A549 (cell line): Measurements from ENCODE around the gene ASPA. TPM values are rescaled to one million over a fixed set of nuclear protein-coding genes. Genes with fewer than 3 reads are reported as not detected.
A peak's percentile ranks its signal among the peaks of the same experiment; 100 is the strongest.

Experiments
- ATAC-seq, 2 experiments: fragments of 200-7000 bp in 1 of 2; fragments of >200 bp in 1 of 2; cut with Nextera tagmentation in 1 of 2; cut with Tn5 transposase in 1 of 2; 3 replicates each; pipeline versions ENCODE4 v1.8.0 to v1.9.1; 2018 to 2020; ENCODE audit warnings: mild to moderate bottlenecking in 1 of 2, moderate library complexity in 1 of 2
- CTCF ChIA-PET: fragments of 300-600 bp; sonication (Branson Sonifier 250); formaldehyde crosslinking; extraction: SDS; loops from one replicate; lab custom pipeline; 2021; ENCODE audit warnings: antibody characterized with exemption, inconsistent platforms; lab: Yijun Ruan, JAX
- POLR2A ChIA-PET: fragments of 350-600 bp; formaldehyde crosslinking; extraction: SDS; loops from one replicate; lab custom pipeline; 2021; ENCODE audit warnings: antibody characterized with exemption, inconsistent platforms; lab: Yijun Ruan, JAX
- DNase-seq, 2 experiments: peaks; one replicate each; pipeline versions ENCODE4 v3.0.0 to v3.0.0-alpha.2; 2011 to 2016; ENCODE audit warnings: low read depth in 1 of 2, low spot score in 1 of 2
- FAIRE-seq: peaks from 2 replicates; lab custom pipeline; 2011; peaks lifted over from hg19 to GRCh38; lab: Jason Lieb, UNC
- H3K27ac ChIP-seq, 2 experiments: fragments of >200 bp; sonication (Bioruptor Twin); formaldehyde crosslinking; 3 replicates each; pipeline ENCODE4 v1.5.1; 2016 to 2017
- H3K4me1 ChIP-seq: fragments of >200 bp; sonication (Bioruptor Twin); formaldehyde crosslinking; 3 replicates; pipeline ENCODE4 v1.6.1; 2016
- H3K4me2 ChIP-seq: fragments of >200 bp; sonication (Bioruptor Twin); formaldehyde crosslinking; 3 replicates; pipeline ENCODE4 v1.6.1; 2016
- H3K4me3 ChIP-seq: fragments of >200 bp; sonication (Bioruptor Twin); formaldehyde crosslinking; 3 replicates; pipeline ENCODE4 v1.5.1; 2016
- H3K9me3 ChIP-seq: fragments of >200 bp; sonication (Bioruptor Twin); formaldehyde crosslinking; 3 replicates; pipeline ENCODE4 v1.6.1; 2016
- BHLHE40 ChIP-seq: IDR thresholded peaks from 2 replicates; pipeline ENCODE4 v1.6.1; 2012; ENCODE audit warnings: low read depth, low read length, inconsistent platforms
- CBX8 ChIP-seq: fragments of 200-600 bp; sonication (generic); IDR thresholded peaks from 2 replicates; pipeline ENCODE4 v1.6.1; 2016
- CEBPB ChIP-seq, 2 experiments: fragments of >200 bp in 1 of 2; sonication (Bioruptor Twin) in 1 of 2; formaldehyde crosslinking in 1 of 2; IDR thresholded peaks; 2 replicates each; pipeline ENCODE4 v1.6.1; 2012 to 2016
- CHD2 ChIP-seq: fragments of 150-350 bp; IDR thresholded peaks from 2 replicates; pipeline ENCODE4 v1.6.1; 2014; ENCODE audit warnings: low read length; ENCODE audit not compliant: partially characterized antibody
- EHMT2 ChIP-seq: fragments of 200-600 bp; sonication (generic); IDR thresholded peaks from 2 replicates; pipeline ENCODE4 v1.6.1; 2016; ENCODE audit warnings: antibody characterized with exemption, low read depth, mild to moderate bottlenecking, moderate library complexity
- EP300 ChIP-seq, 2 experiments: fragments of >200 bp; sonication (Bioruptor Twin); formaldehyde crosslinking; IDR thresholded peaks; 2 replicates in 1 of 2; 3 replicates in 1 of 2; pipeline ENCODE4 v1.6.1; 2016 to 2017
- ESRRA ChIP-seq: fragments of 150-350 bp; IDR thresholded peaks from 2 replicates; pipeline ENCODE4 v1.6.1; 2014; ENCODE audit warnings: mild to moderate bottlenecking, low read length, borderline replicate concordance
- FOSB ChIP-seq: fragments of 250-450 bp; sonication (Bioruptor Pico); IDR thresholded peaks from 2 replicates; pipeline ENCODE4 v1.5.0; 2020; ENCODE audit warnings: mild to moderate bottlenecking, moderate library complexity
- FOSL2 ChIP-seq, 2 experiments: fragments of 450-650 bp in 1 of 2; fragments of >200 bp in 1 of 2; sonication (Bioruptor Twin) in 1 of 2; formaldehyde crosslinking; IDR thresholded peaks; 2 replicates each; pipeline versions ENCODE4 v1.5.0 to v1.6.1; 2016 to 2020; ENCODE audit warnings: mild to moderate bottlenecking in 1 of 2, moderate library complexity in 1 of 2
- GATA3 ChIP-seq: IDR thresholded peaks from 2 replicates; pipeline ENCODE4 v1.6.1; 2012; ENCODE audit warnings: borderline replicate concordance
- HOXA7 ChIP-seq: fragments of 250-450 bp; sonication (Bioruptor Pico); IDR thresholded peaks from 2 replicates; pipeline ENCODE4 v1.5.0; 2020; ENCODE audit warnings: mild to moderate bottlenecking, moderate library complexity
- HOXB13 ChIP-seq: fragments of 250-450 bp; sonication (Bioruptor Pico); IDR thresholded peaks from 2 replicates; pipeline ENCODE4 v1.5.0; 2020; ENCODE audit warnings: low read depth, mild to moderate bottlenecking, moderate library complexity
- JUN ChIP-seq, 2 experiments: fragments of >200 bp; sonication (Bioruptor Twin); formaldehyde crosslinking; IDR thresholded peaks; 2 replicates in 1 of 2; 3 replicates in 1 of 2; pipeline ENCODE4 v1.6.1; 2016 to 2017
- JUNB ChIP-seq: fragments of >200 bp; sonication (Bioruptor Twin); formaldehyde crosslinking; IDR thresholded peaks from 2 replicates; pipeline ENCODE4 v1.6.1; 2016
- KDM5A ChIP-seq: fragments of 200-600 bp; sonication (generic); IDR thresholded peaks from 2 replicates; pipeline ENCODE4 v1.6.1; 2016; ENCODE audit warnings: antibody characterized with exemption, mild to moderate bottlenecking
- MYC ChIP-seq: IDR thresholded peaks from 2 replicates; pipeline ENCODE4 v1.6.1; 2012; ENCODE audit warnings: mild to moderate bottlenecking, inconsistent platforms, low read length, improper control_type of control experiment, borderline replicate concordance
- PHF8 ChIP-seq: fragments of 200-600 bp; sonication (generic); IDR thresholded peaks from 2 replicates; pipeline ENCODE4 v1.6.1; 2016; ENCODE audit warnings: low read depth, mild to moderate bottlenecking, antibody characterized with exemption, moderate library complexity, borderline replicate concordance
- POLR2A ChIP-seq: IDR thresholded peaks from 2 replicates; pipeline ENCODE4 v1.6.1; 2012; ENCODE audit warnings: mild to moderate bottlenecking, low read length
- RAD21 ChIP-seq, 2 experiments: fragments of >200 bp in 1 of 2; sonication (Bioruptor Twin) in 1 of 2; formaldehyde crosslinking in 1 of 2; IDR thresholded peaks in 1 of 2; conservative IDR thresholded peaks in 1 of 2; 2 replicates in 1 of 2; 3 replicates in 1 of 2; pipeline ENCODE4 v1.6.1; 2012 to 2018; ENCODE audit warnings: inconsistent platforms in 1 of 2
- RCOR1 ChIP-seq: fragments of 150-350 bp; IDR thresholded peaks from 2 replicates; pipeline ENCODE4 v1.6.1; 2014; ENCODE audit warnings: antibody characterized with exemption, low read length, low read depth
- RFX5 ChIP-seq: fragments of 450-650 bp; IDR thresholded peaks from 2 replicates; pipeline ENCODE4 v1.7.1; 2014; ENCODE audit warnings: antibody characterized with exemption, mild to moderate bottlenecking, moderate library complexity
- RNF2 ChIP-seq: fragments of 200-600 bp; sonication (generic); IDR thresholded peaks from 2 replicates; pipeline ENCODE4 v1.6.1; 2016; ENCODE audit warnings: low read depth, mild to moderate bottlenecking, antibody characterized with exemption, moderate library complexity, borderline replicate concordance
- SMC3 ChIP-seq: fragments of >200 bp; sonication (Bioruptor Twin); formaldehyde crosslinking; IDR thresholded peaks from 3 replicates; pipeline ENCODE4 v1.6.1; 2018; ENCODE audit warnings: inconsistent platforms
- SREBF2 ChIP-seq: fragments of 450-650 bp; IDR thresholded peaks from 2 replicates; pipeline ENCODE4 v1.6.1; 2014; ENCODE audit warnings: mild to moderate bottlenecking, moderate library complexity
- TP53 ChIP-seq: fragments of 250-450 bp; sonication (Bioruptor Pico); IDR thresholded peaks from 2 replicates; pipeline ENCODE4 v1.5.0; 2021; ENCODE audit warnings: mild to moderate bottlenecking, moderate library complexity
- ZC3H11A ChIP-seq: fragments of 450-650 bp; IDR thresholded peaks from 2 replicates; pipeline ENCODE4 v1.6.1; 2014; ENCODE audit warnings: antibody characterized with exemption, mild to moderate bottlenecking
- ZFP36 ChIP-seq: fragments of 450-650 bp; IDR thresholded peaks from 2 replicates; pipeline ENCODE4 v1.6.1; 2014; ENCODE audit warnings: borderline replicate concordance; ENCODE audit not compliant: partially characterized antibody
- ZNF302 ChIP-seq: fragments of 250-450 bp; sonication (Bioruptor Pico); IDR thresholded peaks from 2 replicates; pipeline ENCODE4 v1.9.0; 2021; ENCODE audit warnings: inconsistent platforms, mild to moderate bottlenecking, moderate library complexity
- WGBS: methylation state at CpG from one replicate; pipeline ENCODE4 v1.1.6; 2017; ENCODE audit errors: missing lambda C conversion rate; 5-methylcytosine and 5-hydroxymethylcytosine counted together
- polyA plus RNA-seq, 4 experiments: library from polyadenylated mRNA; depleted of rRNA in 3 of 4; stranded (reverse); fragments of >200 nt; fragmentation: RNase III in 1 of 4; extraction: RNeasy Plus Mini Kit Qiagen cat#74134 plus additional on column Dnase treatment in 1 of 4; gene quantifications; 2 replicates in 3 of 4; 3 replicates in 1 of 4; pipeline ENCODE4 v1.2.3, GENCODE V29; 2011 to 2017
- TF ChIP-seq, protein P1 (sequence below): IDR thresholded peaks from 2 replicates; pipeline ENCODE4 v1.6.1; 2012
- TF ChIP-seq, protein P2 (sequence below): fragments of >200 bp; sonication (Bioruptor Twin); formaldehyde crosslinking; IDR thresholded peaks from 3 replicates; pipeline ENCODE4 v1.6.1; 2016
- TF ChIP-seq, protein P3 (sequence below): fragments of 250-450 bp; sonication (Bioruptor Pico); IDR thresholded peaks from 2 replicates; pipeline ENCODE4 v1.5.0; 2020; ENCODE audit warnings: low read depth, mild to moderate bottlenecking, moderate library complexity
- TF ChIP-seq, protein P4 (sequence below): fragments of >200 bp; sonication (Bioruptor Twin); formaldehyde crosslinking; IDR thresholded peaks from 3 replicates; pipeline ENCODE4 v1.5.1; 2016
- TF ChIP-seq, protein P5 (sequence below): IDR thresholded peaks from 2 replicates; pipeline ENCODE4 v1.6.1; 2012; ENCODE audit warnings: low read depth, borderline replicate concordance

Gene ASPA
- polyA plus RNA-seq, 2 of the 4 experiments (the other 2 are of a cell fraction) = not detected

DNA sequence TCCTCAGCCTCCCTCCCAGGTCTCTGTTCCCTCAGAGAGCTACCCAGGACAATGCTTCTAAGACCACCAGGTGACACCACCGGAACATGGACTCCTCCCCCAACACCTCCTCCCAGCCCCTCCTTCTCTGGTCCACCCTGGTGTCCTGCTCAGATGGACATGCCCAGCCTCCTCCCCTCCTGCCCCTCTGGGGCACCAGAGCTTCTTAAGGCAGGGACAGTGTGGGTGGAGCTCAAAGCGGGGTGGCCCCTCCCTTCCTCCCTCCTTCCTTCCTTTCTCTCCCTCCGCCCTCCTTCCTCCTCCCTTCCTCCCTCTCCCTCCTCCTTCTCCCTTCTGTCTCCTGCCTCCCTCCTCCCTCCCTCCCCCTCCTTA, 59.1 kb downstream of the ASPA start:
- no peak for FAIRE-seq
- CTCF ChIA-PET = interaction anchor here (0.6 to 2.7 kb wide), 11 partner anchors 10 to 115 kb away, joined by 3 to 15 read pairs (median 4); no protein-coding TSS in a partner anchor
- POLR2A ChIA-PET = interaction anchor here (1.6 kb wide), 1 partner anchor 133 kb away, joined by 5 read pairs; no protein-coding TSS in a partner anchor
- TF ChIP-seq TP53 = no peak
- no peak for TF ChIP-seq HOXA7
- no peak for TF ChIP-seq SREBF2
- TF ChIP-seq EP300 (IDR thresholded peaks at IDR 0.05) = no peak
- no peak for TF ChIP-seq ZNF302
- no peak for TF ChIP-seq BHLHE40
- no peak for TF ChIP-seq MYC
- no peak for TF ChIP-seq CBX8
- no peak for TF ChIP-seq FOSB (CRISPR knock-in tag)
- no peak for TF ChIP-seq RNF2
- no peak for TF ChIP-seq EHMT2
- TF ChIP-seq, protein P1, sequence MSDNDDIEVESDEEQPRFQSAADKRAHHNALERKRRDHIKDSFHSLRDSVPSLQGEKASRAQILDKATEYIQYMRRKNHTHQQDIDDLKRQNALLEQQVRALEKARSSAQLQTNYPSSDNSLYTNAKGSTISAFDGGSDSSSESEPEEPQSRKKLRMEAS = no peak
- no peak for TF ChIP-seq GATA3
- no peak for TF ChIP-seq FOSL2 (IDR thresholded peaks at IDR 0.05)
- no peak for TF ChIP-seq FOSL2 (CRISPR knock-in tag; IDR thresholded peaks at IDR 0.05)
- TF ChIP-seq CEBPB (IDR thresholded peaks at IDR 0.05) = no peak
- TF ChIP-seq HOXB13 = no peak
- TF ChIP-seq ZC3H11A = no peak
- TF ChIP-seq ESRRA = no peak
- no peak for TF ChIP-seq JUNB
- DNase-seq = peak; percentile 54 to 75
- ATAC-seq = peak; percentile 68 to 76
- 44% methylated on average over 3 of the region's 3 CpGs for WGBS
- peak overlapping the region; percentile 66 to 85 for H3K27ac ChIP-seq
- H3K4me2 ChIP-seq = peak overlapping the region; percentile 71
- H3K9me3 ChIP-seq = no peaks in the 10 kb centered on the region
- H3K4me3 ChIP-seq = peak overlapping the region; percentile 38
- peaks cover 7% of the 10 kb centered on the region; the same call in 1 of the 3 replicates for H3K4me1 ChIP-seq

DNA sequence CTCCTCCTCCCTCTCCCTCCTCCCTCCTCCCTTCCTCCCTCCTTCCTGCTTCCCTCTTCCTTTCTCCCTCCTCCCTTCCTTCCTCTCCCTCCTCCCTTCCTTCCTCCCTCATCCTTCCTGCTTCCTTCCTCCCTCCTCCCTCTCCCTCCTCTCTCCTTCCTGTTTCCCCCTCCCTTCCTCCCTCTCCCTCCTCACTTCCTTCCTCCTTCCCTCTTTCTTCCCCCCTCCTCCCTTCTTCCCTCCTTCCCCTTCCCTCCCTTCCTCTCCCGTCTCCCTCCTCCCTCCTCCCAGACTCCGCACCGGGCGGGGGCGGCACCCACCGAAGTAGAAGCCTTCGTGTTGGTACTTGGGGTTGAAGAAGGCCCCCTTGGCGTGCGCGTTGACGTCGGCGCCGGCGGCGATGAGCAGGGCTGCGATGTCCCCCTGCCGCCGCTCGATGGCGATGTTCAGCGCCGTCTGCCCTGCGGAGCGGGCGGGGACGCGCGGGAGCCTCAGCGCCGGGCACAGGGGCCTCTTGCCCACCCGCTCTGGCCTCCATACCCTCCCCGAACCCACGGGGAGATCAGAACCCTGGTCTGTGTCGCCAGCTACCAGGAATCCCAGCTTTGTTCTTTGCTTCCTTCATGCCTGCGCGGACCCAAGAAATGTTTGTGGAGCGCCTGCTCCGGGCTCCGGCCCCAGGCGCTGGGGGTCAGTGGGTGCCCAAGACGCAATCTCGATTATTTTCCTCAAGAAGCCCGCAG, 59.6 kb downstream of the ASPA start:
- Histone ChIP-seq H3K9me3 (no peaks in the 10 kb centered on the region), H3K4me3 (peak overlapping the region; percentile 38), H3K4me2 (peak overlapping the region; percentile 71), H3K4me1 (peaks cover 7% of the 10 kb centered on the region; the same call in 1 of the 3 replicates), H3K27ac (peak overlapping the region; percentile 66 to 85)
- CTCF ChIA-PET = interaction anchor here (0.6 to 2.7 kb wide), 22 partner anchors 9 to 1001 kb away, joined by 3 to 15 read pairs (median 4); partner anchors contain the start of genes CTNS, EMC6, SHPK and TAX1BP3
- POLR2A ChIA-PET = interaction anchor here (1.6 kb wide), 1 partner anchor 132 kb away, joined by 5 read pairs; no protein-coding TSS in a partner anchor
- ATAC-seq = peak; percentile 86 to 93
- WGBS = 12% methylated on average over 21 of the region's 44 CpGs
- FAIRE-seq = no peak
- peak; percentile 89 to 90 for DNase-seq
- TF ChIP-seq RAD21 (conservative IDR thresholded peaks at IDR 0.05 in 1 of 2, IDR thresholded peaks at IDR 0.05 in 1 of 2) (peak; percentile 53 to 75), PHF8 (peak; percentile 24; the same call in 1 of the 2 replicates), KDM5A (no peak), FOSL2 (IDR thresholded peaks at IDR 0.05) (no peak), FOSL2 (CRISPR knock-in tag; IDR thresholded peaks at IDR 0.05) (no peak), ZNF302 (no peak), RCOR1 (no peak), EHMT2 (no peak), FOSB (CRISPR knock-in tag) (no peak), POLR2A (peak; percentile 26), SMC3 (peak; percentile 59), RFX5 (no peak), CHD2 (no peak), JUN (IDR thresholded peaks at IDR 0.05) (peak in 1 of 2 experiments; percentile 23; a peak in 2 of 5 replicates), EP300 (IDR thresholded peaks at IDR 0.05) (no peak), MYC (no peak), ZFP36 (peak; percentile 17)
- TF ChIP-seq, protein P2, sequence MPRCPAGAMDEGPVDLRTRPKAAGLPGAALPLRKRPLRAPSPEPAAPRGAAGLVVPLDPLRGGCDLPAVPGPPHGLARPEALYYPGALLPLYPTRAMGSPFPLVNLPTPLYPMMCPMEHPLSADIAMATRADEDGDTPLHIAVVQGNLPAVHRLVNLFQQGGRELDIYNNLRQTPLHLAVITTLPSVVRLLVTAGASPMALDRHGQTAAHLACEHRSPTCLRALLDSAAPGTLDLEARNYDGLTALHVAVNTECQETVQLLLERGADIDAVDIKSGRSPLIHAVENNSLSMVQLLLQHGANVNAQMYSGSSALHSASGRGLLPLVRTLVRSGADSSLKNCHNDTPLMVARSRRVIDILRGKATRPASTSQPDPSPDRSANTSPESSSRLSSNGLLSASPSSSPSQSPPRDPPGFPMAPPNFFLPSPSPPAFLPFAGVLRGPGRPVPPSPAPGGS = 0 out of 3 replicates have a peak, but pooled peaks have one; percentile 24
- TF ChIP-seq, protein P3, sequence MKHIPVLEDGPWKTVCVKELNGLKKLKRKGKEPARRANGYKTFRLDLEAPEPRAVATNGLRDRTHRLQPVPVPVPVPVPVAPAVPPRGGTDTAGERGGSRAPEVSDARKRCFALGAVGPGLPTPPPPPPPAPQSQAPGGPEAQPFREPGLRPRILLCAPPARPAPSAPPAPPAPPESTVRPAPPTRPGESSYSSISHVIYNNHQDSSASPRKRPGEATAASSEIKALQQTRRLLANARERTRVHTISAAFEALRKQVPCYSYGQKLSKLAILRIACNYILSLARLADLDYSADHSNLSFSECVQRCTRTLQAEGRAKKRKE (CRISPR knock-in tag) = peak; percentile 10; the same call in 1 of the 2 replicates
- TF ChIP-seq, protein P4, sequence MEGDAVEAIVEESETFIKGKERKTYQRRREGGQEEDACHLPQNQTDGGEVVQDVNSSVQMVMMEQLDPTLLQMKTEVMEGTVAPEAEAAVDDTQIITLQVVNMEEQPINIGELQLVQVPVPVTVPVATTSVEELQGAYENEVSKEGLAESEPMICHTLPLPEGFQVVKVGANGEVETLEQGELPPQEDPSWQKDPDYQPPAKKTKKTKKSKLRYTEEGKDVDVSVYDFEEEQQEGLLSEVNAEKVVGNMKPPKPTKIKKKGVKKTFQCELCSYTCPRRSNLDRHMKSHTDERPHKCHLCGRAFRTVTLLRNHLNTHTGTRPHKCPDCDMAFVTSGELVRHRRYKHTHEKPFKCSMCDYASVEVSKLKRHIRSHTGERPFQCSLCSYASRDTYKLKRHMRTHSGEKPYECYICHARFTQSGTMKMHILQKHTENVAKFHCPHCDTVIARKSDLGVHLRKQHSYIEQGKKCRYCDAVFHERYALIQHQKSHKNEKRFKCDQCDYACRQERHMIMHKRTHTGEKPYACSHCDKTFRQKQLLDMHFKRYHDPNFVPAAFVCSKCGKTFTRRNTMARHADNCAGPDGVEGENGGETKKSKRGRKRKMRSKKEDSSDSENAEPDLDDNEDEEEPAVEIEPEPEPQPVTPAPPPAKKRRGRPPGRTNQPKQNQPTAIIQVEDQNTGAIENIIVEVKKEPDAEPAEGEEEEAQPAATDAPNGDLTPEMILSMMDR = peak; percentile 73
- TF ChIP-seq, protein P5, sequence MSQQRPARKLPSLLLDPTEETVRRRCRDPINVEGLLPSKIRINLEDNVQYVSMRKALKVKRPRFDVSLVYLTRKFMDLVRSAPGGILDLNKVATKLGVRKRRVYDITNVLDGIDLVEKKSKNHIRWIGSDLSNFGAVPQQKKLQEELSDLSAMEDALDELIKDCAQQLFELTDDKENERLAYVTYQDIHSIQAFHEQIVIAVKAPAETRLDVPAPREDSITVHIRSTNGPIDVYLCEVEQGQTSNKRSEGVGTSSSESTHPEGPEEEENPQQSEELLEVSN = 0 out of 2 replicates have a peak, but pooled peaks have one; percentile 21
- TF ChIP-seq, protein P1 = peak; percentile 64
